HCT116 (cell line): ENCODE measurements around the gene TMEM178A. TPM values are rescaled to one million over a fixed set of nuclear protein-coding genes. Genes with fewer than 3 reads are reported as not detected.

Experiments
- ATAC-seq: fragments of 200-7000 bp; cut with Tn5 transposase; 2 replicates; pipeline ENCODE4 v1.9.1; 2020; ENCODE audit warnings: mild to moderate bottlenecking, moderate library complexity
- BruUV-seq: library from RNA; stranded (reverse); fragments of 400-500 nt; replicated peaks from 2 replicates; lab custom pipeline; 2021; lab: Mats Ljungman, UMichigan
- CTCF ChIA-PET: fragments of 300-600 bp; sonication (Branson Sonifier 250); formaldehyde crosslinking; loops from one replicate; lab custom pipeline; 2021; ENCODE audit warnings: antibody characterized with exemption; lab: Charles Lee
- POLR2A ChIA-PET: fragments of 300-600, 350-600 bp; sonication (Branson Sonifier 250); formaldehyde crosslinking; loops from one replicate; lab custom pipeline; 2021; ENCODE audit warnings: antibody characterized with exemption; lab: Charles Lee
- RAD21 ChIA-PET, 2 experiments: fragments of 300-600 bp; sonication (Branson Sonifier 250); formaldehyde crosslinking; loops; one replicate each; lab custom pipeline; 2023; ENCODE audit warnings: low total read pairs in 2 of 2; ENCODE audit not compliant: uncharacterized antibody in 2 of 2, unreplicated experiment in 2 of 2, low non-redundant PET in 1 of 2; lab: Charles Lee
- DNase-seq: peaks from one replicate; pipeline ENCODE4 v3.0.0-alpha.2; 2010; ENCODE audit warnings: low read depth, low spot score
- H2AFZ ChIP-seq: fragments of 200-600 bp; shearing (Covaris generic), sonication (generic); 2 replicates; pipeline ENCODE4 v1.6.1; 2017; ENCODE audit warnings: low read depth, mixed run types, mixed read lengths, antibody characterized with exemption, low read length; ENCODE audit not compliant: poor library complexity, severe bottlenecking
- H3K27ac ChIP-seq: 2 replicates; pipeline ENCODE4 v1.5.1; 2012; ENCODE audit warnings: low read depth, low read length
- H3K27me3 ChIP-seq: fragments of 200-600 bp; sonication (generic); 2 replicates; pipeline ENCODE4 v1.6.1; 2016; ENCODE audit warnings: mixed run types, low read length, mixed read lengths; ENCODE audit not compliant: insufficient read depth
- H3K36me3 ChIP-seq, 2 experiments: fragments of 200-500 bp in 1 of 2; fragments of 200-600 bp in 1 of 2; sonication (Bioruptor generic) in 1 of 2; sonication (generic) in 1 of 2; 2 replicates each; pipeline versions ENCODE4 v1.5.1 to v1.6.1; 2014 to 2016; ENCODE audit warnings: low read length in 2 of 2, inconsistent platforms in 1 of 2, mixed read lengths in 1 of 2, mixed run types in 1 of 2; ENCODE audit not compliant: insufficient read depth in 2 of 2, control insufficient read depth in 1 of 2
- H3K4me1 ChIP-seq, 2 experiments: fragments of 200-600 bp in 1 of 2; sonication (generic) in 1 of 2; 2 replicates each; pipeline versions ENCODE4 v1.5.1 to v1.6.1; 2012 to 2017; ENCODE audit warnings: low read length in 2 of 2, inconsistent platforms in 1 of 2, mild to moderate bottlenecking in 1 of 2, mixed read lengths in 1 of 2, mixed run types in 1 of 2, moderate library complexity in 1 of 2; ENCODE audit not compliant: insufficient read depth in 2 of 2, control insufficient read depth in 1 of 2
- H3K4me2 ChIP-seq: fragments of 200-600 bp; sonication (generic); 2 replicates; pipeline ENCODE4 v1.6.1; 2017; ENCODE audit warnings: mixed run types, low read length, mixed read lengths
- H3K4me3 ChIP-seq, 2 experiments: fragments of 200-600 bp in 1 of 2; sonication (generic) in 1 of 2; replicated peaks in 1 of 2; 2 replicates each; pipeline ENCODE4 v1.5.1; 2011 to 2016; ENCODE audit warnings: low read length in 2 of 2, control low read depth in 1 of 2, low read depth in 1 of 2, mild to moderate bottlenecking in 1 of 2, mixed read lengths in 1 of 2, mixed run types in 1 of 2
- H3K79me2 ChIP-seq: fragments of 200-600 bp; sonication (generic); 2 replicates; pipeline ENCODE4 v1.6.1; 2017; ENCODE audit warnings: mild to moderate bottlenecking, mixed run types, low read length, moderate library complexity, mixed read lengths; ENCODE audit not compliant: insufficient read depth
- H3K9ac ChIP-seq: fragments of 200-600 bp; sonication (generic); 2 replicates; pipeline ENCODE4 v1.6.1; 2016; ENCODE audit warnings: low read length, mixed read lengths
- H3K9me2 ChIP-seq: fragments of 200-600 bp; sonication (generic), shearing (Covaris generic); 2 replicates; pipeline ENCODE4 v1.6.1; 2017; ENCODE audit warnings: mixed run types, mild to moderate bottlenecking, moderate library complexity; ENCODE audit not compliant: insufficient read depth
- H3K9me3 ChIP-seq, 2 experiments: fragments of 200-500 bp in 1 of 2; fragments of 200-600 bp in 1 of 2; sonication (Bioruptor generic) in 1 of 2; sonication (generic) in 1 of 2; 2 replicates each; pipeline ENCODE4 v1.6.1; 2014 to 2017; ENCODE audit warnings: low read length in 2 of 2, mixed read lengths in 2 of 2, inconsistent platforms in 1 of 2, low read depth in 1 of 2, mild to moderate bottlenecking in 1 of 2, mixed run types in 1 of 2, moderate library complexity in 1 of 2; ENCODE audit not compliant: control insufficient read depth in 1 of 2, insufficient read depth in 1 of 2
- H4K20me1 ChIP-seq: fragments of 200-600 bp; sonication (generic), shearing (Covaris generic); 2 replicates; pipeline ENCODE4 v1.6.1; 2017; ENCODE audit warnings: mixed run types, mild to moderate bottlenecking, moderate library complexity; ENCODE audit not compliant: insufficient read depth
- CBX3 ChIP-seq: IDR thresholded peaks from 2 replicates; pipeline ENCODE4 v1.6.1; 2012; ENCODE audit warnings: low read depth
- CEBPB ChIP-seq: IDR thresholded peaks from 2 replicates; pipeline ENCODE4 v1.6.1; 2012; ENCODE audit warnings: low read depth
- CTCF ChIP-seq, 3 experiments: fragments of 200-600 bp in 1 of 3; sonication (generic) in 1 of 3; IDR thresholded peaks in 2 of 3; conservative IDR thresholded peaks in 1 of 3; 2 replicates each; pipeline ENCODE4 v1.5.1; 2012 to 2017; ENCODE audit warnings: low read depth in 2 of 3, low read length in 2 of 3, antibody characterized with exemption in 1 of 3, borderline replicate concordance in 1 of 3, control low read depth in 1 of 3, mild to moderate bottlenecking in 1 of 3, mixed read lengths in 1 of 3, mixed run types in 1 of 3, moderate library complexity in 1 of 3; ENCODE audit not compliant: insufficient read depth in 1 of 3
- ELF1 ChIP-seq: IDR thresholded peaks from 2 replicates; pipeline ENCODE4 v1.6.1; 2012; ENCODE audit warnings: low read depth, borderline replicate concordance
- EZH2 ChIP-seq: fragments of 200-600 bp; sonication (generic); IDR thresholded peaks from 2 replicates; pipeline ENCODE4 v1.6.1; 2017; ENCODE audit warnings: antibody characterized with exemption, mixed run types
- EZH2phosphoT487 ChIP-seq: fragments of 200-600 bp; IDR thresholded peaks from 2 replicates; pipeline ENCODE4 v1.6.1; 2018; ENCODE audit warnings: antibody characterized with exemption, borderline replicate concordance
- JUND ChIP-seq: IDR thresholded peaks from 2 replicates; pipeline ENCODE4 v1.6.1; 2012
- POLR2AphosphoS5 ChIP-seq: IDR thresholded peaks from 2 replicates; pipeline ENCODE4 v1.6.1; 2011; ENCODE audit warnings: mild to moderate bottlenecking, low read depth, low read length, moderate library complexity
- RAD21 ChIP-seq: IDR thresholded peaks from 2 replicates; pipeline ENCODE4 v1.6.1; 2012; ENCODE audit warnings: low read depth, mild to moderate bottlenecking
- REST ChIP-seq: IDR thresholded peaks from 2 replicates; pipeline ENCODE4 v1.6.1; 2012; ENCODE audit warnings: low read depth
- SIN3A ChIP-seq: IDR thresholded peaks from 2 replicates; pipeline ENCODE4 v1.6.1; 2012; ENCODE audit warnings: low read depth
- TCF7L2 ChIP-seq: IDR thresholded peaks from 2 replicates; pipeline ENCODE4 v1.7.0; 2011; ENCODE audit warnings: borderline replicate concordance, inconsistent platforms; ENCODE audit not compliant: insufficient read depth, insufficient read length; ENCODE audit errors: extremely low read depth
- ZNF274 ChIP-seq: fragments of 200-500 bp; sonication (Bioruptor generic); IDR thresholded peaks from 2 replicates; pipeline ENCODE4 v1.6.1; 2014; ENCODE audit warnings: mild to moderate bottlenecking, low read depth, low read length, inconsistent platforms
- intact Hi-C: fragments of 100-400 bp; cut with micrococcal nuclease; formaldehyde crosslinking; loops from 2 replicates; pipeline ENCODE4 v1.10.0; 2022
- total RNA-seq: library from RNA; stranded (reverse); gene quantifications from one replicate; pipeline ENCODE4 v1.2.1, GENCODE V29; 2021; ENCODE audit not compliant: unreplicated experiment
- TF ChIP-seq, protein P1 (sequence below): IDR thresholded peaks from 2 replicates; pipeline ENCODE4 v1.6.1; 2012

The TMEM178A gene
- total RNA-seq, 1 experiment from 2014 or later: 1.3 TPM

DNA sequence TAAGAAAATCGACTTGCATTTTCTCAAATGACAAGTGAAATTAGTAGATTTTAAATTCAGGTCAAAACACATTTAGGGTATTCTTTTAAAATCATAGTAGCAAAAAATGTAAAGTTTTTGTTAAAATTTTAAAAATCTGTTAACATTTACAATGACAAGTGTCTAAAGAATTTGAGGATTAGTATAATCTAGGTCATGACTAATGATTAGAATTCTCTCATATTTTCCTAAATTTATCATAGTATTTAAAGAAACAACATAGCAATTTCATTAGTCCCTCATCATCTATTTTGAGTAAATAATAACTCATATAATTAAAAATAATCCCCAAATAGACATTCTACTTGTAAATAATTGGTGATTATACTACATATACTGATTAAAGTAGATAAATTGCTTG, 89.7 kb downstream of the TMEM178A start:
- Histone ChIP-seq H2AFZ (no peak overlapping the region), H3K9me3 (no peaks in the 10 kb centered on the region), H3K9ac (no peak overlapping the region), H3K4me2 (no peak overlapping the region), H3K27ac (no peak overlapping the region), H3K4me1 (no peaks in the 10 kb centered on the region), H3K79me2 (peaks cover 6% of the 10 kb centered on the region; the same call in 1 of the 2 replicates), H3K4me3 (no peak overlapping the region), H3K27me3 (no peaks in the 10 kb centered on the region), H4K20me1 (no peaks in the 10 kb centered on the region), H3K36me3 (peaks cover 49 to 63% of the 10 kb centered on the region in 2 experiments), H3K9me2 (no peaks in the 10 kb centered on the region)
- no TSS peak for BruUV-seq
- RAD21 ChIA-PET: no interaction called here
- intact Hi-C loops: no loop called here
- POLR2A ChIA-PET: no interaction called here
- no peak for ATAC-seq
- TF ChIP-seq ELF1 (no peak), JUND (no peak), CEBPB (no peak), CBX3 (no peak)
- CTCF ChIA-PET: no interaction called here
- no peak for DNase-seq

GRCh38 chr2:39757156-39757555, 91.4 kb downstream of the TMEM178A start:
- Histone ChIP-seq H3K9ac (no peak overlapping the region), H3K9me2 (no peaks in the 10 kb centered on the region), H3K79me2 (peaks cover 6% of the 10 kb centered on the region; the same call in 1 of the 2 replicates), H3K27me3 (no peaks in the 10 kb centered on the region), H2AFZ (no peak overlapping the region), H3K4me3 (no peak overlapping the region), H3K36me3 (peaks cover 52 to 64% of the 10 kb centered on the region in 2 experiments), H3K27ac (no peak overlapping the region), H3K9me3 (no peaks in the 10 kb centered on the region), H3K4me1 (no peaks in the 10 kb centered on the region), H4K20me1 (no peaks in the 10 kb centered on the region), H3K4me2 (no peak overlapping the region)
- DNase-seq (no peak), ATAC-seq (no peak)
- POLR2A ChIA-PET: no interaction called here
- CTCF ChIA-PET: no interaction called here
- RAD21 ChIA-PET: no interaction called here
- intact Hi-C loops: no loop called here
- BruUV-seq: no TSS peak
- TF ChIP-seq POLR2AphosphoS5 (no peak), CBX3 (no peak), CTCF (IDR thresholded peaks at IDR 0.05 in 2 of 3, conservative IDR thresholded peaks at IDR 0.05 in 1 of 3; ENCODE audit: borderline replicate concordance in 1 of 3, insufficient read depth in 1 of 3, low read depth in 2 of 3, low read length in 2 of 3) (no peak), EZH2phosphoT487 (no peak), SIN3A (no peak), EZH2 (no peak), RAD21 (no peak), REST (no peak), TCF7L2 (no peak), ZNF274 (no peak)
- TF ChIP-seq, protein P1, sequence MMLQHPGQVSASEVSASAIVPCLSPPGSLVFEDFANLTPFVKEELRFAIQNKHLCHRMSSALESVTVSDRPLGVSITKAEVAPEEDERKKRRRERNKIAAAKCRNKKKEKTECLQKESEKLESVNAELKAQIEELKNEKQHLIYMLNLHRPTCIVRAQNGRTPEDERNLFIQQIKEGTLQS: no peak
